ENCODE results near the gene PPP4R1.

PPP4R1 gene

GRCh38 chr18:9628984-9629383, 14.6 kb upstream of the PPP4R1 start:
- no peak for DNase-seq (ENCODE audit: low read depth in 2 of 2)
- H3K4me3 ChIP-seq (replicated peaks in 1 of 2; ENCODE audit: low read depth in 2 of 2, low read length in 2 of 2) = no peak overlapping the region
- TF ChIP-seq, protein P1, sequence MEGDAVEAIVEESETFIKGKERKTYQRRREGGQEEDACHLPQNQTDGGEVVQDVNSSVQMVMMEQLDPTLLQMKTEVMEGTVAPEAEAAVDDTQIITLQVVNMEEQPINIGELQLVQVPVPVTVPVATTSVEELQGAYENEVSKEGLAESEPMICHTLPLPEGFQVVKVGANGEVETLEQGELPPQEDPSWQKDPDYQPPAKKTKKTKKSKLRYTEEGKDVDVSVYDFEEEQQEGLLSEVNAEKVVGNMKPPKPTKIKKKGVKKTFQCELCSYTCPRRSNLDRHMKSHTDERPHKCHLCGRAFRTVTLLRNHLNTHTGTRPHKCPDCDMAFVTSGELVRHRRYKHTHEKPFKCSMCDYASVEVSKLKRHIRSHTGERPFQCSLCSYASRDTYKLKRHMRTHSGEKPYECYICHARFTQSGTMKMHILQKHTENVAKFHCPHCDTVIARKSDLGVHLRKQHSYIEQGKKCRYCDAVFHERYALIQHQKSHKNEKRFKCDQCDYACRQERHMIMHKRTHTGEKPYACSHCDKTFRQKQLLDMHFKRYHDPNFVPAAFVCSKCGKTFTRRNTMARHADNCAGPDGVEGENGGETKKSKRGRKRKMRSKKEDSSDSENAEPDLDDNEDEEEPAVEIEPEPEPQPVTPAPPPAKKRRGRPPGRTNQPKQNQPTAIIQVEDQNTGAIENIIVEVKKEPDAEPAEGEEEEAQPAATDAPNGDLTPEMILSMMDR (IDR thresholded peaks at IDR 0.05; ENCODE audit: low read depth, low read length) = no peak

- peak; percentile 64 to 80 for DNase-seq (ENCODE audit: low read depth in 2 of 2)
- TF ChIP-seq, protein P1 (IDR thresholded peaks at IDR 0.05; ENCODE audit: low read depth, low read length) = no peak
- H3K4me3 ChIP-seq (replicated peaks in 1 of 2; ENCODE audit: low read depth in 2 of 2, low read length in 2 of 2) = no peak overlapping the region
Measured at GRCh38 chr18:9627642-9628041, 13.3 kb upstream of the PPP4R1 start.

DNA sequence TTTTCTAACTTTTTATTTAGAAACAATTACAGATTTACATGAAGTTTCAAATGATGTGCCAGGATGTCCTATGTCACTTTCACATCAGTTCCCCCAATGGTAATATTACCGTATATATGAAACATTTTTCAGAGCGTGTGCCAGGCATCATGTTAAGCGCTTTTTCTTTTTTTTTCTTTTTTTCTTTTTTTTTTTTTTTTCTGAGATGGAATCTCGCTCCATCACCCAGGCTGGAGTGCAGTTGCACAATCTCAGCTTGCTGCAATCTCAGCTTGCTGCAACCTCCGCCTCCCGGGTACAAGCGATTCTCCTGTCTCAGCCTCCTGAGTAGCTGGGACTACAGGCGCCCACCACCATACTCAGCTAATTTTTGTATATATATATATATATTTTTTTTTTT, 5.6 kb upstream of the PPP4R1 start:
- peak; percentile 53 to 62 for DNase-seq (ENCODE audit: low read depth in 2 of 2)
- no peak overlapping the region for H3K4me3 ChIP-seq (replicated peaks in 1 of 2; ENCODE audit: low read depth in 2 of 2, low read length in 2 of 2)
- TF ChIP-seq, protein P1 (IDR thresholded peaks at IDR 0.05; ENCODE audit: low read depth, low read length) = no peak

GRCh38 chr18:9619545-9619944, 5.2 kb upstream of the PPP4R1 start:
- DNase-seq (ENCODE audit: low read depth in 2 of 2) = peak; percentile 71 to 74
- H3K4me3 ChIP-seq (replicated peaks in 1 of 2; ENCODE audit: low read depth in 2 of 2, low read length in 2 of 2) = no peak overlapping the region
- TF ChIP-seq, protein P1 (IDR thresholded peaks at IDR 0.05; ENCODE audit: low read depth, low read length) = no peak

- no peak overlapping the region for H3K4me3 ChIP-seq (replicated peaks in 1 of 2; ENCODE audit: low read depth in 2 of 2, low read length in 2 of 2)
- peak in 1 of 2 donors; percentile 14 for DNase-seq (ENCODE audit: low read depth in 2 of 2)
- TF ChIP-seq, protein P1 (IDR thresholded peaks at IDR 0.05; ENCODE audit: low read depth, low read length) = no peak
Measured at GRCh38 chr18:9619056-9619455, 4.7 kb upstream of the PPP4R1 start.

DNA sequence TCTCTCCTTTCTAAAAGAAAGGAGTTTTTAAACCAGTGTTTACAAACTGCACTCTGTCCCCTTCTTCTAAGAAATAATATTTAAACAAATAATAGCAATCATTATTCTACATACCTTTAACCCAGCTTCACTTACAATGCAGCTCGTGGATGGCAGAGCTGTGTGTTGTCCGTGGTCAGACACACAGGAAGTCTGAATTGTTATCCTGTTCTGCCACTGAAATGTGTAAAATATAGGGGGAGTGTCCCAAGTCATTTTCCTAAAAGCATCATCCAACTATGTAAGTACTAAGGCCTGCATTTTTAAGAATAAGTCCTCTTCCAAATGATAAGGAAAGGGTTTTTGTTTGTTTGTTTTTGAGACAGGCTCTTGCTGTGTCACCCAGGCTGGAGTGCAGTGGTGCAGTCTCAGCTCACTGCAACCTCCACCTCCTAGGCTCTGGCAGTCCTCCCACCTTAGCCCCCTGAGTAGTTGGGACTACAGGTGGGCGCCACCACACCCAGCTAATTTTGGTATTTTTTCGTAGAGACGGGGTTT, 2.7 kb upstream of the PPP4R1 start:
- TF ChIP-seq, protein P1 (IDR thresholded peaks at IDR 0.05; ENCODE audit: low read depth, low read length) = no peak
- H3K4me3 ChIP-seq (replicated peaks in 1 of 2; ENCODE audit: low read depth in 2 of 2, low read length in 2 of 2) = no peak overlapping the region
- peak; percentile 42 to 49 for DNase-seq (ENCODE audit: low read depth in 2 of 2)

DNA sequence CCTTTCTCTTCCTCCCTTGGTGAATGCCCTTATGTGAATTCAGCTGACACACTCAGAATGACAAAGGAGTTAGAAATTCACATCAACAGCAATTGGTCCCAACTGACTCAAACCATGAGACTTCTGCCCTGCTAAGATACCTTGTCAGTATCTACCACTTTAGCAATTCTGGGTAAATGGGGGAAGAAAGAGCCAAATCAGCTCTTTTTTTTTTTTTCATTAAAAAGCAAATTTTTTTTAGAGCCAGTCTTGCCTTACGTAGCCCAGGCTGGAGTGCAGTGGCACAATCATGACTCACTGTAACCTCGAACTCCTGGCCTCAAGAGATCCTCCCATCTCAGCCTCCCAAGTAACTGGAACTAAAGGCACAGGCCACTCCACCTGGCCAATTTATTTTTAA, 1.7 kb upstream of the PPP4R1 start:
- TF ChIP-seq, protein P1 (IDR thresholded peaks at IDR 0.05; ENCODE audit: low read depth, low read length) = no peak
- peak; percentile 10 to 70 for DNase-seq (ENCODE audit: low read depth in 2 of 2)
- no peak overlapping the region for H3K4me3 ChIP-seq (replicated peaks in 1 of 2; ENCODE audit: low read depth in 2 of 2, low read length in 2 of 2)

Measured in cardiac fibroblast (primary cell).